GM19023 (cell line): ENCODE data around the gene SCAANT1.

ENCODE experiments used
- ATAC-seq: cut with Tn5 transposase; IDR thresholded peaks from one replicate; pipeline ENCODE4 v1.9.1; 2021; ENCODE audit warnings: mild to moderate bottlenecking, moderate library complexity; ENCODE audit not compliant: unreplicated experiment

SCAANT1 gene

DNA sequence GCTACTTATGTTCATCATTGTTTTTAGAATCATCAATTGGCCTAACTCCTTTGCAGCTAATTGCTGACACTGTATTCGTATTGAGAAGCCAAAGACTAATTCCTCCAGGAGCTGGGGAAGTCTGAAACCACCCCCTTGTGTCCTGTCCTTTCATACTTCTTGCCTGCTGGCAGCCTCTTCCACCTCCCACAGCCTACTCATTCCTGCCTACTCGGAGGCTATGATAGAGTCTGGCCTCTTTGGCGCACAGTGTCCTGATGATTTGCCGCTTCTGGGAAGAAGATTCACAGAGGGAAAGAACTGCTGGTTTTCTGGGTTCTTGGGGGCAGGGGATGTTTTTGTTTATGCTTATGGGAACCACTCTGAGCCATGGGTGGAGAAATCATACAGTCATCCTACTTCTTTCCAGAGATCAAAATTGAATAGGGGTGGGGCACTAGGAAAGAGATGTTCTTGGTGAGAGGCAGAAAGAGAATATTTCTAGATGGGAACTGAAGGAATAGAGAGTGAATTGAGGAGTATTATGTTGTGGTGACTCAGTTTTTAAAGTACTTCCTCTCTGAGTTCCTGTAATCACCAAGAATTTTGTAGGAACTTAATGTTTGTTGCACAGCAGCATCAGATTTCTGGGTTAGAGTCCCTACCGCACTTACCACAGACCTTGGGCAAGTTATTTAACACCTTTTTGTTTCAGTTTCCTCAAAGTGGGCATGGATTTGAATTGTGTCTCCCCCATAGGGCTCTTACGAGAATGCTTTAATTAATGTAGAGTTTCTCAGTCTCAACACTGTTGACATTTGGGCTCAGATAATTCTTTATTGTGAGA lies 22.1 kb upstream of the SCAANT1 start:
- ATAC-seq = no peak

DNA sequence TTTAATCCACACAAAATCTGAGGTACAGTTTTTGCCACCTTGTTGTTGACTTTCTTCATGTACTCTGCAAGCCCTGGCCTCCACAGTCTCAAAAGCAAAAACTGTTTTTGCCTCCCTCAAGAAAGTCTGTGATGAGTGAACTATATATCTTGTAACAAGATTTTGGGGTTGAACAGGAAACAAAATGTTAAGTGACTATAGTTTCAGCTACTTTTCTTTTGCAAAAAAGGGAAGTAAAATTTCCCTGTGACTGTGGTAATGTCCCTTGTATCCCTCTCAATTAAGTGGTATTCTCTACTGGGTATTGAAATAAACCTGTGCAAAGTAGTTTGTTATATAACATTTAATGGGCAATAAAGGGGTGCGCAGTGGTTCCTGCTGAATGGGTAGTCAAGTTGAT lies 21.3 kb upstream of the SCAANT1 start:
- ATAC-seq = peak; percentile 42

- no peak for ATAC-seq
Observed at GRCh38 chr3:63932509-63933212, 20.5 kb upstream of the SCAANT1 start.

DNA sequence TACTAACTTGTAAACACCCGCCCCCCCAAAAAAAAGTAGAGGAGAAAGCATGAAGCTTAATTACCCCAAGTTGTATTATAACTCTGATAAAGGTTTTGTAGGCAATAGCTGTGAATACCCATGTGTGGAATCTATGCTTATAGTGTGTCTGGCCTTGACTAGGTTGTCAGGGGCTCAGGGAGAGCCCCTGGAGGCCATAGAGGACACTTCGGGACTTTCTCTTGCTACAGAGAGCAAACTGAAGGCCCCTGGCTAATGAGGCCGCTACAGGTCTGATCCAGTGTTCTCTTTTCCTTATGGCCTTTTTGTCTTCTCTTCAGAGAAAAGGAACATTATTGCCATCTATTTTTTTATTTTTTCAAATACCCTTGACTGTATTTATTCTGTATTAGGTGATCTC lies 19.1 kb upstream of the SCAANT1 start:
- ATAC-seq = no peak

DNA sequence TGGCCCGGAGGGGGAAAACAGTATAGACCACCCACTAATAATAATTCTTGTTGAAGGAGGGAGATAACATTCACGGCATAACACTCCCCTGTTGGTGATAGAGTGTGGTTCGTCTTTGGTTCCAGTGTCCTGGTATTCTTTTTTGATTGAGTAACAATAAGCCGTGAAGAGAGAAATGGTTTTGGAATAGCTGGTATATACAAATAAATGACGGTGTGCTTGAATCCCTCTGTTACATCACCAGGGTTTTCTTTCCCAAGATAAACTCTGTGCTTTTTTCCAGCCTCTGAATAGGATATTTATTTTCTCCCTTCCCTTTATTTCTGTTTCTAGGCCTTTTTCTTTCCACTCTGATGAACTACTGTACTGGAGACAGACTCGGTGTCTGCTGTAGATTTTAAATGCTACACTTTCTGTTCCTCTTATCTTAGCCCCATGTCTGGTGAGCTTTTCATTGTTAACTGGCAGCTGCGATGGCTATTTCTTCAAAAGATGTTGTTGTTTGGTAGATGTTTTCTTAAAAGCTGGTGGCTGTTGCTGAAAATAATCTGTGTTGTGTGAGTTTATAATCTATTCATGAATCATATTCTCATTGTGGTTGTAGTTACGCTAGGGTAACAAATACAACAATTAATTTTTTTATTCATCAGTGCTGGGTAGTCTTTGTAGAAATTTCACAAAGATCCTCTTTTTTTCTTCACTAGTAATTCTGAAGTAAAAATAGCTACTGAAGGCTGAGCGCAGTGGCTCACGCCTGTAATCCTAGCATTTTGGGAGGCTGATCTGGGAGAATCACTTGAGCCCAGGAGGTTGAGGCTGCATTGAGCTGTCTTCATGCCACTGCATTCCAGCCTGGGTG lies 15.5 kb upstream of the SCAANT1 start:
- no peak for ATAC-seq

- no peak for ATAC-seq
Observed at GRCh38 chr3:63926309-63926708, 14.1 kb upstream of the SCAANT1 start.

DNA sequence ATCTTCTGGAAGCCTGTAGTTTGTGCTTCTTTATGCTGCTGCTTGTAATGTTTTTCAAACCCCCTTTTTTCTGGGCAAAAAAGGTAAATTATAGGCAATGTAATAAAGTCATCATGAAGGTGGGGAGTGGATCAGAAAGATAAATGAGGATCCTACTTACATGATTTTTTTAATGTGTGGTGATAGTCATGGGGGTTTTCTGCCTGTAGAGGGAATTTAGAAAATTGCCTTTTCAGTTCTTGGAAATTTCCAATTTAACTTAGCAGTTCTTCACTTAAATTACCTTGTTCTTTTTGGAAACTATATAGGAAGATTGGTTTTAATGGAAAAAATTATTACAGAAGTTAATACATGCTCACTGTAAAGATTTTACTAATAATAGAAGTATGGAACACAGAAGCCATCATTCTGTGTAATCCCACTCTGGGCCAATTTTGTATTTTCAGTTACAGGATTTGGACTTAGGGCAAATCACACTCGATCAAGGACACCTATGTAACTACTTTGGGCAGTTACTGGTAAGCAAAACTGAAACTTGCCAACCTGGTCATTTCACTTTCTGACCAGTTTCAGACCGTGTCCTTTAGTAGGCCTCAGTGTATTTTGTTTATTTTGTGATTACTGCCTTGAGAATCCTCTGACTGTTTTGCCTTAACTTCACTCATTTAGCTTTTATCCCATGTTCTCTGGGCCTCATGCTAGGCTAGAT lies 10.5 kb upstream of the SCAANT1 start:
- ATAC-seq = no peak

GRCh38 chr3:63921741-63922482 lies 9.7 kb upstream of the SCAANT1 start:
- peak; percentile 74 for ATAC-seq

DNA sequence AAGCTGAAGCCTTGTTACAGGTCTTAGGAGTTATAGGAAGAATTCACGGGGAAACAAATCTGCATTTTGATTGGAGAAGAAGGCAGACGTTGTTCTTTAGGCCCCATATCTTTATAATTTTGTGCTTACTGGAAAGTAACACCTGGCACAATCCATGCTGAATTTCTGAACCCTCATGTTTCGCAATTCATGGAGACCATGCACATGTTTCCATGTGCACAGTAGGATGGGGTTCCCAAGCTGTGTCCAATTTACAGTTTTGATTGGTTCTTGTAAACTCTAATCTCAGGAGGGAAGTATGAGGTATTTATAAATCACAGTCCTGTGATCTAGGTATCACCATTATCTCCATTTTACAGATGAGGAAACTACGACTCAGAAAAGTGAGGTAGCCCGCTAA lies 7.8 kb upstream of the SCAANT1 start:
- no peak for ATAC-seq

- no peak for ATAC-seq
Observed at GRCh38 chr3:63918321-63918720, 6.1 kb upstream of the SCAANT1 start.

- no peak for ATAC-seq
Observed at GRCh38 chr3:63914312-63914711, 2.1 kb upstream of the SCAANT1 start.

DNA sequence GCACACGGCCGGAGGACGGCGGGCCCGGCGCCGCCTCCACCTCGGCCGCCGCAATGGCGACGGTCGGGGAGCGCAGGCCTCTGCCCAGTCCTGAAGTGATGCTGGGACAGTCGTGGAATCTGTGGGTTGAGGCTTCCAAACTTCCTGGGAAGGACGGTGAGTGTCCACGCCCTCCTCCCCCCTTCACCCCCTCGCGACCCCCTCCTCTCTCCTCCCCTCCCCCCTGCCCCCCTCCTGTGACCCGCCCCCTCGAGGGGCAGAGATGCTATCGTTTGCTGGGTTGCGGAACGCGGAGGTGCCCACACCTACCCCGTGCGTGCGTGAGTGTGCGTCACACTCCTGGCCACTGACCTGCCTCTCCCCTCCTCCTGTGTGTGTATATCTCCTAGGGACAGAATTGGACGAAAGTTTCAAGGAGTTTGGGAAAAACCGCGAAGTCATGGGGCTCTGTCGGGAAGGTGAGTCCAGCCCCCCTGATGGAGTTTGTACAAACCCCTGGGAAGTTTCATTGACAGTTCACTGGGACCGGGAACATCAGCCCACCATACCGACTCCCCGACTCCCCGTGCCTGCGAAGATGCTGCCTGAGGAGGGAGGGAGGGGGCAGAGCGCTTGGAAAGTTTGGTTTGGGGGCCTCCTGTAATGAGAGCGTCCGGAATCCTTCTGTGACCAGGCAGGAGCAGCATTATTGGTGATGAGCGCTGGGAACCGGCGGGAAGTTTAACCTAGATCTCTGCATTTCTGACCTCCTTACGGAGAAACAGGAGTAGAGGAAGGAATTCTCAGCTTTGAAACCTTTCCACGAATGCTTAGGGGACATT lies 795 bp upstream of the SCAANT1 start:
- ATAC-seq = peak; percentile 13

DNA sequence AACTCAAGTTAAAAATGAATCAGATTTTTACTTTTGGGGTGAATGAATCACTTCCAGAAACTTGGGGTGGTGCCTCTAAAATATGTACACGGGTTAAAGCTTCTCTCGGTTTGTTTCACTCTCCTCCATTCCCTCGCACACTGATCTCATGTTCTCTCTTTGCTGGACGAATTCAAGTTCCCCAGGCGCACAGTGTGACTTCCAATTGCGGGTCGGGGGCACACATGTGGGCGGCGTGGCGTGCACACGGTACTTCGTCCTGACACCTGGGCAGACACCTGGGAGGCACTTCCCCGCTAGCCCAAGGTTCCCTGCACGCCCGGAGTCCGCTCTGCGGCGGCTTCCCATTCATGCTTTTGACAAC lies 692 bp downstream of the SCAANT1 start:
- no peak for ATAC-seq

GRCh38 chr3:63910891-63911290 lies 1.3 kb downstream of the SCAANT1 start:
- no peak for ATAC-seq

GRCh38 chr3:63910001-63910400 lies 2.2 kb downstream of the SCAANT1 start:
- ATAC-seq = no peak

- ATAC-seq = no peak
Observed at GRCh38 chr3:63909431-63909830, 2.8 kb downstream of the SCAANT1 start.

- no peak for ATAC-seq
Observed at GRCh38 chr3:63908776-63909175, 3.4 kb downstream of the SCAANT1 start.

DNA sequence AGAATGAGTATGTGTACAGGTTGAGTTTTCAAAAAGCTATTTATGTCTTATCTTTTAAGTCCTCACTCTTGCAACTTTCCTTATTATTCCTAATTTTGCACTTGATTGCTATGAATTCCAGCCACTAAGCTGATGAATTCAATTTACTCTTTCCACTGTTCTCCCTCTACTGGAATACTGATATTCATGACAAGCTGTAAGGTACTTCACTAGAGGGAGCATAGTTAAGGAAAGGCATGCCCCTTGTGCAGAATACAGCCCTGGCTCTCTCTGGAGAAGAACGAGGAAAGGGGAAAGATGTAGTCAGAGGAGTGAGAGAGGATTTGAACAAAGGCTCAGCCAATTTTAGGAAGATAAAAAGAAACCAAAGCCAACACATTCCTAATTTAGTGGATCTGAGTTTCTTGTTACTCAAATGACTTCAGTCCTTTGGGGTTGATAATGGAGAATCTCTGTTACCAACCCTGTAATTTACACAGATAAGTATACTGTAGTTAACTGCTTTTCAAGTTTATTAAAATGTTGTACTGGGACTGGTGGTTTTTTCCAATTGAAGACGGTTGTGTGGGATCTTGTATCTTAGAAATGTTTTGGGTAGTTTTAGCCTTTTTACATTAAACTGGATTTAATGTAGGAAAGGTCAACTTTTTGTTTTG lies 4.0 kb downstream of the SCAANT1 start:
- no peak for ATAC-seq
